Gastrocnemius medialis (tissue), 4 donors: ENCODE measurements around the gene DPP9.
A peak's percentile ranks its signal among the peaks of the same experiment; 100 is the strongest.

Experiments used
- CTCF ChIP-seq, 5 experiments: fragments of 450-650 bp in 3 of 5; fragments of 200-600 bp in 2 of 5; sonication (generic) in 2 of 5; IDR thresholded peaks in 4 of 5; conservative IDR thresholded peaks in 1 of 5; 1 replicate in 4 of 5; 2 replicates in 1 of 5; pipeline ENCODE4 v1.5.1; 2016 to 2019; ENCODE audit warnings: antibody characterized with exemption in 5 of 5, mild to moderate bottlenecking in 3 of 5, moderate library complexity in 3 of 5
- POLR2A ChIP-seq, 2 donors: fragments of 450-650 bp; IDR thresholded peaks; one replicate each; pipeline ENCODE4 v1.6.1; 2017; ENCODE audit warnings: antibody characterized with exemption in 2 of 2, mild to moderate bottlenecking in 2 of 2, moderate library complexity in 2 of 2

- TF ChIP-seq CTCF (IDR thresholded peaks at IDR 0.05 in 4 of 5, conservative IDR thresholded peaks at IDR 0.05 in 1 of 5) (peak; percentile 41 to 79 (median 70)), POLR2A (IDR thresholded peaks at IDR 0.05) (no peak)
These were observed 90.3 kb downstream of the DPP9 start for GRCh38 chr19:4633140-4633967.
